Umbilical cord (tissue), 1 donor: ENCODE results near the gene SCART1. TPM values are rescaled to one million over a fixed set of nuclear protein-coding genes. Genes with fewer than 3 reads are reported as not detected.

ENCODE experiments used
- total RNA-seq: library from RNA; depleted of rRNA; stranded (reverse); fragments of >200 nt; gene quantifications from one replicate; pipeline ENCODE4 v1.2.3, GENCODE V29; 2014; ENCODE audit warnings: low replicate concordance; ENCODE audit not compliant: insufficient read depth

Gene SCART1
- total RNA-seq, 1 donor from 2014 or later = 2.9 TPM

Other genes with a start within 250 kb of the SCART1 start
- not detected for gene UTF1, start 223.7 kb upstream of the SCART1 start, total RNA-seq
- gene VENTX, start 216.1 kb upstream of the SCART1 start, total RNA-seq = not detected
- 6.3 TPM for gene ADAM8, start 177.1 kb upstream of the SCART1 start, total RNA-seq
- gene TUBGCP2, start 145.1 kb upstream of the SCART1 start, total RNA-seq = 34.2 TPM
- gene ZNF511, start 145.0 kb upstream of the SCART1 start, total RNA-seq = 41.9 TPM
- gene CALY, start 117.0 kb upstream of the SCART1 start, total RNA-seq = not detected
- not detected for gene PRAP1, start 106.6 kb upstream of the SCART1 start, total RNA-seq
- gene FUOM, start 95.9 kb upstream of the SCART1 start, total RNA-seq = 3.4 TPM
- gene ECHS1, start 80.6 kb upstream of the SCART1 start, total RNA-seq = 28.2 TPM
- 6.3 TPM for gene PAOX, start 74.7 kb upstream of the SCART1 start, total RNA-seq
- gene MTG1, start 59.8 kb upstream of the SCART1 start, total RNA-seq = 40.4 TPM
- 0.96 TPM for gene SPRN, start 29.3 kb upstream of the SCART1 start, total RNA-seq
- 0.72 TPM for gene CYP2E1, start 73.4 kb downstream of the SCART1 start, total RNA-seq
- 2.6 TPM for gene SYCE1, start 111.6 kb downstream of the SCART1 start, total RNA-seq
- 1.2 TPM for gene FRG2B, start 172.8 kb downstream of the SCART1 start, total RNA-seq